GM23338 (cell line): ENCODE measurements around the gene C3orf70. TPM values are rescaled to one million over a fixed set of nuclear protein-coding genes. Genes with fewer than 3 reads are reported as not detected.

Experiments
- ATAC-seq: fragments of 200-7000 bp; cut with Tn5 transposase; 3 replicates; pipeline ENCODE4 v1.9.1; 2020
- DNase-seq: peaks from one replicate; pipeline ENCODE4 v3.0.0-alpha.2; 2015; ENCODE audit warnings: low spot score
- H2AFZ ChIP-seq: fragments of 200-600 bp; sonication (generic); 2 replicates; pipeline ENCODE4 v1.8.0; 2016; ENCODE audit warnings: antibody characterized with exemption, mild to moderate bottlenecking, moderate library complexity
- H3F3A ChIP-seq: fragments of 200-600 bp; sonication (generic); replicated peaks from 2 replicates; pipeline ENCODE4 v1.8.0; 2017; ENCODE audit warnings: antibody characterized with exemption, mixed run types, low read depth
- H3K27ac ChIP-seq: fragments of 200-600 bp; sonication (generic); 2 replicates; pipeline ENCODE4 v1.6.1; 2016; ENCODE audit warnings: low read depth
- H3K27me3 ChIP-seq: fragments of 200-600 bp; sonication (generic); 2 replicates; pipeline ENCODE4 v1.8.0; 2016; ENCODE audit warnings: mild to moderate bottlenecking, mixed run types, moderate library complexity; ENCODE audit not compliant: insufficient read depth
- H3K36me3 ChIP-seq: fragments of 200-600 bp; sonication (generic); 2 replicates; pipeline ENCODE4 v1.8.0; 2016; ENCODE audit warnings: mild to moderate bottlenecking; ENCODE audit not compliant: insufficient read depth
- H3K4me1 ChIP-seq: fragments of 200-600 bp; sonication (generic); 2 replicates; pipeline ENCODE4 v1.8.0; 2016; ENCODE audit warnings: mild to moderate bottlenecking, moderate library complexity; ENCODE audit not compliant: insufficient read depth
- H3K4me2 ChIP-seq: fragments of 200-600 bp; sonication (generic); 2 replicates; pipeline ENCODE4 v1.7.1; 2017; ENCODE audit warnings: mixed run types
- H3K4me3 ChIP-seq: fragments of 200-600 bp; sonication (generic); 2 replicates; pipeline ENCODE4 v1.6.1; 2016; ENCODE audit warnings: mixed run types
- H3K79me2 ChIP-seq: fragments of 200-600 bp; sonication (generic); replicated peaks from 2 replicates; pipeline ENCODE4 v1.8.0; 2017; ENCODE audit warnings: mild to moderate bottlenecking; ENCODE audit not compliant: insufficient read depth
- H3K9me2 ChIP-seq: fragments of 200-600 bp; sonication (generic); 2 replicates; pipeline ENCODE4 v1.8.0; 2017; ENCODE audit not compliant: insufficient read depth
- H4K20me1 ChIP-seq: fragments of 200-600 bp; sonication (generic); replicated peaks from 2 replicates; pipeline ENCODE4 v1.8.0; 2017; ENCODE audit warnings: mild to moderate bottlenecking; ENCODE audit not compliant: insufficient read depth
- H3K27ac Mint-ChIP-seq: 2 replicates; pipeline ENCODE4 v1.8.0; 2020; ENCODE audit warnings: inconsistent platforms, mild to moderate bottlenecking, moderate library complexity, mixed read lengths
- H3K27me3 Mint-ChIP-seq: 3 replicates; pipeline ENCODE4 v1.8.0; 2022; ENCODE audit warnings: low read depth, mild to moderate bottlenecking, moderate library complexity, mixed read lengths, inconsistent platforms; ENCODE audit not compliant: insufficient read depth, poor library complexity
- H3K36me3 Mint-ChIP-seq: 3 replicates; pipeline ENCODE4 v1.8.0; 2021; ENCODE audit warnings: low read depth, mild to moderate bottlenecking, inconsistent platforms, moderate library complexity, mixed read lengths
- H3K4me1 Mint-ChIP-seq: 3 replicates; pipeline ENCODE4 v1.8.0; 2020; ENCODE audit warnings: mild to moderate bottlenecking, inconsistent platforms, mixed read lengths
- H3K4me3 Mint-ChIP-seq: 3 replicates; pipeline ENCODE4 v1.8.0; 2021; ENCODE audit warnings: moderate library complexity, mild to moderate bottlenecking, inconsistent platforms, mixed read lengths
- H3K9me3 Mint-ChIP-seq: 3 replicates; pipeline ENCODE4 v1.8.0; 2020; ENCODE audit warnings: moderate library complexity, mild to moderate bottlenecking, inconsistent platforms, mixed read lengths
- CREB1 ChIP-seq: fragments of 250-450 bp; sonication (Bioruptor Pico); IDR thresholded peaks from 2 replicates; pipeline ENCODE4 v1.5.0; 2020; ENCODE audit warnings: low read depth, mild to moderate bottlenecking, moderate library complexity
- ETS1 ChIP-seq: IDR thresholded peaks from 2 replicates; pipeline ENCODE4 v1.6.1; 2016; ENCODE audit warnings: antibody characterized with exemption
- EZH2 ChIP-seq: fragments of 200-600 bp; sonication (generic); IDR thresholded peaks from one replicate; pipeline ENCODE4 v1.8.0; 2017; ENCODE audit warnings: antibody characterized with exemption, mild to moderate bottlenecking, low read depth; ENCODE audit not compliant: unreplicated experiment
- JUNB ChIP-seq: IDR thresholded peaks from one replicate; pipeline ENCODE4 v1.6.1; 2016; ENCODE audit warnings: antibody characterized with exemption; ENCODE audit not compliant: unreplicated experiment
- NANOG ChIP-seq: IDR thresholded peaks from 2 replicates; pipeline ENCODE4 v1.6.1; 2016; ENCODE audit warnings: antibody characterized with exemption, borderline replicate concordance
- POLR2AphosphoS5 ChIP-seq: IDR thresholded peaks from 2 replicates; pipeline ENCODE4 v1.6.1; 2016; ENCODE audit warnings: antibody characterized with exemption, low read depth
- STAT1 ChIP-seq: IDR thresholded peaks from one replicate; pipeline ENCODE4 v1.6.1; 2016; ENCODE audit warnings: antibody characterized with exemption; ENCODE audit not compliant: unreplicated experiment
- ZNF331 ChIP-seq: fragments of 250-450 bp; sonication (Bioruptor Pico); IDR thresholded peaks from 2 replicates; pipeline ENCODE4 v1.5.0; 2020; ENCODE audit warnings: low read depth, mild to moderate bottlenecking, moderate library complexity
- ZNF462 ChIP-seq: fragments of 250-450 bp; sonication (Bioruptor Pico); IDR thresholded peaks from 2 replicates; pipeline ENCODE4 v1.5.0; 2020; ENCODE audit warnings: mild to moderate bottlenecking, moderate library complexity
- polyA plus RNA-seq: library from polyadenylated mRNA; unstranded; fragments of >200 nt; fragmentation: Nextera tagmentation; extraction: Ambion mirVana; gene quantifications from 2 replicates; pipeline ENCODE4 v1.2.1, GENCODE V29; 2016
- total RNA-seq: library from RNA; depleted of rRNA; stranded (reverse); fragments of >200 nt; shearing (Covaris generic); gene quantifications from 2 replicates; pipeline ENCODE4 v1.2.3, GENCODE V29; 2014
- TF ChIP-seq, protein P1 (sequence below): IDR thresholded peaks from one replicate; pipeline ENCODE4 v1.6.1; 2018; ENCODE audit warnings: antibody characterized with exemption; ENCODE audit not compliant: unreplicated experiment

Gene C3orf70
- total and polyA plus RNA-seq, 2 experiments from 2014 or later, result 0.45 to 1.5 TPM

- no peak for DNase-seq
- Mint-ChIP-seq H3K4me1 (no peaks in the 10 kb centered on the region), H3K4me3 (no peak overlapping the region), H3K27ac (no peak overlapping the region), H3K27me3 (peaks cover 3% of the 10 kb centered on the region), H3K9me3 (no peaks in the 10 kb centered on the region; the same call in 2 of the 3 replicates), H3K36me3 (peaks cover 7% of the 10 kb centered on the region; the same call in 2 of the 3 replicates)
- no peaks in the 10 kb centered on the region for H3K4me1 ChIP-seq
- no peak overlapping the region for H3K4me2 ChIP-seq
- H3K27me3 ChIP-seq, result no peaks in the 10 kb centered on the region
- H3F3A ChIP-seq, result no peaks in the 10 kb centered on the region
- H2AFZ ChIP-seq, result no peak overlapping the region
- H3K27ac ChIP-seq, result no peak overlapping the region
- no peak overlapping the region for H3K4me3 ChIP-seq
- no peaks in the 10 kb centered on the region for H4K20me1 ChIP-seq
- no peak for TF ChIP-seq ETS1
- no peak for TF ChIP-seq POLR2AphosphoS5
- TF ChIP-seq EZH2, result no peak
- TF ChIP-seq STAT1, result no peak
- TF ChIP-seq, protein P1, sequence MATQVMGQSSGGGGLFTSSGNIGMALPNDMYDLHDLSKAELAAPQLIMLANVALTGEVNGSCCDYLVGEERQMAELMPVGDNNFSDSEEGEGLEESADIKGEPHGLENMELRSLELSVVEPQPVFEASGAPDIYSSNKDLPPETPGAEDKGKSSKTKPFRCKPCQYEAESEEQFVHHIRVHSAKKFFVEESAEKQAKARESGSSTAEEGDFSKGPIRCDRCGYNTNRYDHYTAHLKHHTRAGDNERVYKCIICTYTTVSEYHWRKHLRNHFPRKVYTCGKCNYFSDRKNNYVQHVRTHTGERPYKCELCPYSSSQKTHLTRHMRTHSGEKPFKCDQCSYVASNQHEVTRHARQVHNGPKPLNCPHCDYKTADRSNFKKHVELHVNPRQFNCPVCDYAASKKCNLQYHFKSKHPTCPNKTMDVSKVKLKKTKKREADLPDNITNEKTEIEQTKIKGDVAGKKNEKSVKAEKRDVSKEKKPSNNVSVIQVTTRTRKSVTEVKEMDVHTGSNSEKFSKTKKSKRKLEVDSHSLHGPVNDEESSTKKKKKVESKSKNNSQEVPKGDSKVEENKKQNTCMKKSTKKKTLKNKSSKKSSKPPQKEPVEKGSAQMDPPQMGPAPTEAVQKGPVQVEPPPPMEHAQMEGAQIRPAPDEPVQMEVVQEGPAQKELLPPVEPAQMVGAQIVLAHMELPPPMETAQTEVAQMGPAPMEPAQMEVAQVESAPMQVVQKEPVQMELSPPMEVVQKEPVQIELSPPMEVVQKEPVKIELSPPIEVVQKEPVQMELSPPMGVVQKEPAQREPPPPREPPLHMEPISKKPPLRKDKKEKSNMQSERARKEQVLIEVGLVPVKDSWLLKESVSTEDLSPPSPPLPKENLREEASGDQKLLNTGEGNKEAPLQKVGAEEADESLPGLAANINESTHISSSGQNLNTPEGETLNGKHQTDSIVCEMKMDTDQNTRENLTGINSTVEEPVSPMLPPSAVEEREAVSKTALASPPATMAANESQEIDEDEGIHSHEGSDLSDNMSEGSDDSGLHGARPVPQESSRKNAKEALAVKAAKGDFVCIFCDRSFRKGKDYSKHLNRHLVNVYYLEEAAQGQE, result no peak
- TF ChIP-seq ZNF331 (CRISPR knock-in tag), result no peak
- TF ChIP-seq JUNB, result no peak
- TF ChIP-seq CREB1 (CRISPR knock-in tag), result no peak
- TF ChIP-seq ZNF462 (CRISPR knock-in tag), result no peak
- no peak for TF ChIP-seq NANOG
- H3K9me2 ChIP-seq, result no peaks in the 10 kb centered on the region
- ATAC-seq, result no peak
- no peaks in the 10 kb centered on the region for H3K79me2 ChIP-seq
- no peaks in the 10 kb centered on the region for H3K36me3 ChIP-seq
Observed at GRCh38 chr3:185040425-185040824, 112.4 kb downstream of the C3orf70 start.
